ENCODE data around the gene TBC1D22B. TPM values are rescaled to one million over a fixed set of nuclear protein-coding genes. Genes with fewer than 3 reads are reported as not detected.
A peak's percentile ranks its signal among the peaks of the same experiment; 100 is the strongest.

The TBC1D22B gene
- total RNA-seq, 1 experiment from 2014 or later: 13.5 TPM

DNA sequence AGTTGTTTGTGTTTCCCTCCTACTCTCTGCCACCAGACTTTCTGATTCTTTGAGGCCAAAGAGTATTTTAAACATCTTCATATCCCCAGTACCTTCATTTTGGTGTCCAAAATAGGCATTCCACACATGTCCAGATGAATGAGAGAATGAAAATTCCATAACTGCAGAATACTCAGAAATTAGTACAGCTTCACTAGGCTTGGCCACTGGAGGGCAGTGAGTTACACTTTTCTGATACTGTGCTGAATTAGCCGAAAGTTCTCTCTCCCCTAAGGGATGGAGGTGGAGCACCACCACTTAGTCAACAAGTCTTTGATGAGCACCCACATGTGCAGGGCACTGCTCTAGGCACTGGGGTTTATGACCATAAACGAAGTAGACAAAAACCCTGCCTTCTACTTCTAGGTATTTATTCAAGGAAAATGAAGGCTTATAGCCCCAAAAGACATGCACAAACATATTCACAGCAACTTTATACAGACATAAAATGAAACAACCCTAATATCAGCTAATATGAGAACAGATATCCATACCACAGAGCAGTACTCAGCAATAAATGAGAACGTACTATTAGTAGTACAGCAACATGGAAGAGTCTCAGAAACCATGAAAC is 46.4 kb downstream of the TBC1D22B start:
- ChIA-PET CTCF (no interaction called here), POLR2A (ENCODE audit: low non-redundant PET) (no interaction called here)
- intact Hi-C loops (cut with micrococcal nuclease; ENCODE audit: unreplicated experiment): no loop called here
- H3K4me3 ChIP-seq (ENCODE audit: low read depth, low read length, poor library complexity, severe bottlenecking): no peak overlapping the region
- H3K36me3 ChIP-seq (ENCODE audit: insufficient read depth, low read length, poor library complexity, severe bottlenecking): no peaks in the 10 kb centered on the region
- no peak overlapping the region for H3K27ac ChIP-seq (ENCODE audit: low read depth, low read length, poor library complexity, severe bottlenecking)
- BruUV-seq (replicated peaks): no TSS peak
- peak; percentile 58 for DNase-seq (ENCODE audit: low spot score)
- no peaks in the 10 kb centered on the region for H3K27me3 ChIP-seq (replicated peaks; ENCODE audit: insufficient read depth, low read depth, low read length, poor library complexity)
- H3K4me1 ChIP-seq (ENCODE audit: insufficient read depth, low read length, poor library complexity, severe bottlenecking): no peaks in the 10 kb centered on the region
- H3K9me3 ChIP-seq (ENCODE audit: low read depth, low read length, poor library complexity, severe bottlenecking): no peaks in the 10 kb centered on the region
- TF ChIP-seq EZH2 (IDR thresholded peaks at IDR 0.05; ENCODE audit: borderline replicate concordance, low read depth, low read length, poor library complexity, severe bottlenecking): no peak
- TF ChIP-seq, protein P1, sequence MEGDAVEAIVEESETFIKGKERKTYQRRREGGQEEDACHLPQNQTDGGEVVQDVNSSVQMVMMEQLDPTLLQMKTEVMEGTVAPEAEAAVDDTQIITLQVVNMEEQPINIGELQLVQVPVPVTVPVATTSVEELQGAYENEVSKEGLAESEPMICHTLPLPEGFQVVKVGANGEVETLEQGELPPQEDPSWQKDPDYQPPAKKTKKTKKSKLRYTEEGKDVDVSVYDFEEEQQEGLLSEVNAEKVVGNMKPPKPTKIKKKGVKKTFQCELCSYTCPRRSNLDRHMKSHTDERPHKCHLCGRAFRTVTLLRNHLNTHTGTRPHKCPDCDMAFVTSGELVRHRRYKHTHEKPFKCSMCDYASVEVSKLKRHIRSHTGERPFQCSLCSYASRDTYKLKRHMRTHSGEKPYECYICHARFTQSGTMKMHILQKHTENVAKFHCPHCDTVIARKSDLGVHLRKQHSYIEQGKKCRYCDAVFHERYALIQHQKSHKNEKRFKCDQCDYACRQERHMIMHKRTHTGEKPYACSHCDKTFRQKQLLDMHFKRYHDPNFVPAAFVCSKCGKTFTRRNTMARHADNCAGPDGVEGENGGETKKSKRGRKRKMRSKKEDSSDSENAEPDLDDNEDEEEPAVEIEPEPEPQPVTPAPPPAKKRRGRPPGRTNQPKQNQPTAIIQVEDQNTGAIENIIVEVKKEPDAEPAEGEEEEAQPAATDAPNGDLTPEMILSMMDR (conservative IDR thresholded peaks at IDR 0.05; ENCODE audit: low read depth, low read length): peak; percentile 69

DNA sequence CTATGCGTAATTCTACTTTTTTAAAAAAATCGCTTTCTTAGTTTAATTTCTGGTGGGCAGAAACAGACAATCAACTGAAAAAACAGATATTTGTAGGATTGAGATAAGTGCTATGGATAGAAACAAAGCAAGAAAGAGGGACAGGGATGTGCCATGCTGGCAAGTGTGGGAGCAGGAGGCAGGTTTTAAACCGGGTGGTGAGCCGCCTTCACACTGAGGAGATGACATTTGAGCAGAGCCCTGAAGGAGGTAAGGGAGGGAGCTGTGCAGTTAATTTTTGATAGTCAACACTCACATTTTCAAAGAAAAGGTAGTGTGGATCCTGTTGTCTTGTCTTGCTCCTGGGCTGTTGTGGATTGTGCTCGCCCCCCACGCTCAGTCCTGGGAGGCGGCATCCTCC is 47.2 kb downstream of the TBC1D22B start:
- H3K27ac ChIP-seq (ENCODE audit: low read depth, low read length, poor library complexity, severe bottlenecking): no peak overlapping the region
- H3K36me3 ChIP-seq (ENCODE audit: insufficient read depth, low read length, poor library complexity, severe bottlenecking): no peaks in the 10 kb centered on the region
- no TSS peak for BruUV-seq (replicated peaks)
- no peaks in the 10 kb centered on the region for H3K4me1 ChIP-seq (ENCODE audit: insufficient read depth, low read length, poor library complexity, severe bottlenecking)
- no peaks in the 10 kb centered on the region for H3K27me3 ChIP-seq (replicated peaks; ENCODE audit: insufficient read depth, low read depth, low read length, poor library complexity)
- ChIA-PET CTCF (no interaction called here), POLR2A (ENCODE audit: low non-redundant PET) (no interaction called here)
- H3K4me3 ChIP-seq (ENCODE audit: low read depth, low read length, poor library complexity, severe bottlenecking): no peak overlapping the region
- no peak for TF ChIP-seq EZH2 (IDR thresholded peaks at IDR 0.05; ENCODE audit: borderline replicate concordance, low read depth, low read length, poor library complexity, severe bottlenecking)
- TF ChIP-seq, protein P1 (conservative IDR thresholded peaks at IDR 0.05; ENCODE audit: low read depth, low read length): no peak
- no peak for DNase-seq (ENCODE audit: low spot score)
- intact Hi-C loops (cut with micrococcal nuclease; ENCODE audit: unreplicated experiment): no loop called here
- H3K9me3 ChIP-seq (ENCODE audit: low read depth, low read length, poor library complexity, severe bottlenecking): no peaks in the 10 kb centered on the region

DNA sequence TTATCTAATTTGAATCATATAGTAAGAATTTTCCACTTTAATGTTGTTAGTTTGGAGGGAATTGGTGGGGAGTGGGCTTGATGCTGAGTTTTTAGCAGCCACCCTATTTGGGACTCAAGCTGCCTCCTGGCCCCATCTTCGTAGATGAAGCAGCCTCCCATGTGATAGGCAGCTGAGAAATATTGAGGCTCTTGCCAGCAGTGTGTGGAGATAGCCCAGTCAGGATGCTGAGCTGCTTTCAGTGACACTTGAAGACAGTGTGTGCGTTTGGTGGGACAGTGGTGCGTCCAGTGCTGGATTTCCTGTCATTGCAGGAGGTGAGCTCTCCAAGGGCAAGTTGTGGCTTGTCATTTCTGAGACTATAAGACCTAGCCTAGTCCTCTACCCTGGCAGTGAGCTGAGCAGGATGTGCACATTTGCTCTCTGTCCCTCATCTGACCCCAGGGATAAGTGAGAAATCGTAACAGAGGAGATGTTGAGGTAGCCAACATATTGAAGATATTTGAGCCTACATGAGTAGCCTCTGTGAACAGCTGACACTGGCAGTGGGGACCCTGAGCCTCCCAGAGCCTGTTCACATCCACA is 48.4 kb downstream of the TBC1D22B start:
- TF ChIP-seq, protein P1 (conservative IDR thresholded peaks at IDR 0.05; ENCODE audit: low read depth, low read length): no peak
- TF ChIP-seq EZH2 (IDR thresholded peaks at IDR 0.05; ENCODE audit: borderline replicate concordance, low read depth, low read length, poor library complexity, severe bottlenecking): no peak
- no peak for DNase-seq (ENCODE audit: low spot score)
- Histone ChIP-seq H3K9me3 (ENCODE audit: low read depth, low read length, poor library complexity, severe bottlenecking) (no peaks in the 10 kb centered on the region), H3K4me1 (ENCODE audit: insufficient read depth, low read length, poor library complexity, severe bottlenecking) (no peaks in the 10 kb centered on the region), H3K36me3 (ENCODE audit: insufficient read depth, low read length, poor library complexity, severe bottlenecking) (no peaks in the 10 kb centered on the region), H3K27me3 (replicated peaks; ENCODE audit: insufficient read depth, low read depth, low read length, poor library complexity) (no peaks in the 10 kb centered on the region), H3K4me3 (ENCODE audit: low read depth, low read length, poor library complexity, severe bottlenecking) (no peak overlapping the region), H3K27ac (ENCODE audit: low read depth, low read length, poor library complexity, severe bottlenecking) (no peak overlapping the region)
- BruUV-seq (replicated peaks): no TSS peak
- CTCF ChIA-PET: no interaction called here
- POLR2A ChIA-PET (ENCODE audit: low non-redundant PET): no interaction called here
- intact Hi-C loops (cut with micrococcal nuclease; ENCODE audit: unreplicated experiment): no loop called here

All from A673 (cell line).